Measurements from ENCODE around the gene UBA52.

UBA52 gene

GRCh38 chr19:18529782-18530181 lies 41.9 kb upstream of the UBA52 start:
- H3K36me3 ChIP-seq (ENCODE audit: low read depth): peaks cover 24% of the 10 kb centered on the region
- no peak overlapping the region for H3K4me3 ChIP-seq (ENCODE audit: severe bottlenecking)
- no peaks in the 10 kb centered on the region for H3K9me3 ChIP-seq (ENCODE audit: severe bottlenecking)
- TF ChIP-seq CTCF (IDR thresholded peaks at IDR 0.05; ENCODE audit: poor library complexity, severe bottlenecking): no peak
- no peaks in the 10 kb centered on the region for H3K27me3 ChIP-seq (ENCODE audit: insufficient read depth, poor library complexity, severe bottlenecking)
- H3K27ac ChIP-seq (ENCODE audit: poor library complexity, severe bottlenecking): peak overlapping the region; percentile 10
- no peak for DNase-seq (ENCODE audit: low spot score)
- ATAC-seq (ENCODE audit: low read depth): peak; percentile 9; the same call in 2 of the 3 replicates
- H3K4me1 ChIP-seq (ENCODE audit: insufficient read depth, poor library complexity, severe bottlenecking): peaks cover 5% of the 10 kb centered on the region

DNA sequence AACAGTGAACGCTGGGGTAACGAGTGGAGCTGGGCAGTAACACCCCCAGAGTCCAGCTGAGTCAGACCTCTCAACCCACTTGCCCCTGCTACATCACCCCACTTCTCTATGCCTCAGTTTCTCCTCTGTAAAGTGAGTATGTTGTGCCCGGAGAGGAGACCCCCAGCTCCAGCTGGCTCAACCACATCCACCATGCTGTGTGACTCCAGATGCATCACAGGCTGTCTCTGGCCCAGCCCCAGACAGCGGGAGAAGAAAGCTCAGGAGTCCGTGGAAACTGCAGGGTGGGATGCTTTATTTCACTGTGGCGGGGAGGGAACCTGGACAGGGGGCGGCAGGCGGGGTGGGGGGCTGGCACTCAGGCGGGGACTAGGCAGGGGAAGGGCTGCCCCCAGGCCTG lies 40.2 kb upstream of the UBA52 start:
- no peak overlapping the region for H3K4me3 ChIP-seq (ENCODE audit: severe bottlenecking)
- peaks cover 5% of the 10 kb centered on the region for H3K4me1 ChIP-seq (ENCODE audit: insufficient read depth, poor library complexity, severe bottlenecking)
- no peak for TF ChIP-seq CTCF (IDR thresholded peaks at IDR 0.05; ENCODE audit: poor library complexity, severe bottlenecking)
- peaks cover 35% of the 10 kb centered on the region for H3K36me3 ChIP-seq (ENCODE audit: low read depth)
- H3K27ac ChIP-seq (ENCODE audit: poor library complexity, severe bottlenecking): no peak overlapping the region
- DNase-seq (ENCODE audit: low spot score) (no peak), ATAC-seq (ENCODE audit: low read depth) (no peak)
- H3K9me3 ChIP-seq (ENCODE audit: severe bottlenecking): no peaks in the 10 kb centered on the region
- no peaks in the 10 kb centered on the region for H3K27me3 ChIP-seq (ENCODE audit: insufficient read depth, poor library complexity, severe bottlenecking)

GRCh38 chr19:18532168-18532890 lies 39.3 kb upstream of the UBA52 start:
- H3K4me3 ChIP-seq (ENCODE audit: severe bottlenecking): no peak overlapping the region
- DNase-seq (ENCODE audit: low spot score) (no peak), ATAC-seq (ENCODE audit: low read depth) (no peak)
- H3K36me3 ChIP-seq (ENCODE audit: low read depth): peaks cover 43% of the 10 kb centered on the region
- no peak overlapping the region for H3K27ac ChIP-seq (ENCODE audit: poor library complexity, severe bottlenecking)
- no peak for TF ChIP-seq CTCF (IDR thresholded peaks at IDR 0.05; ENCODE audit: poor library complexity, severe bottlenecking)
- H3K4me1 ChIP-seq (ENCODE audit: insufficient read depth, poor library complexity, severe bottlenecking): no peaks in the 10 kb centered on the region
- no peaks in the 10 kb centered on the region for H3K9me3 ChIP-seq (ENCODE audit: severe bottlenecking)
- no peaks in the 10 kb centered on the region for H3K27me3 ChIP-seq (ENCODE audit: insufficient read depth, poor library complexity, severe bottlenecking)

DNA sequence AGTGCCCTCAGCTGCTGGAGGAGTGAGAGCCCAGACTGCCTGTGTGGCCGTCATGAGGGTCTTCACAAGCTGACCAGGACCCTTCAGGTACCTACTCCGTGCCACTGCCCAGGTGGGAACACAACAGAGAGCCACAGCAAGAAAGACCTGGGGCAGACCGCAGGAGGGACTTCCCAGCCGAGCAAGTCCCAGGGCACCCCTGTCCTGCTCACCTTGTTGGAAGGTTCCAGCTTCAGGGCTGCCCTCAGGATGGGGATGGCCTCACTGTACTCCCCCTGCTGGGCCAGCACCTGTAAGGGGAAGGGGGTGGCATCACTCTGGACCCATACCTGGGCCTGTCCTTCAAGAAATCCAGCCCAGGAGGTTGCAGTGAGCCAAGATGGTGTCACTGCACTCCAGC lies 38.6 kb upstream of the UBA52 start:
- Histone ChIP-seq H3K27ac (ENCODE audit: poor library complexity, severe bottlenecking) (no peak overlapping the region), H3K4me1 (ENCODE audit: insufficient read depth, poor library complexity, severe bottlenecking) (no peaks in the 10 kb centered on the region), H3K9me3 (ENCODE audit: severe bottlenecking) (no peaks in the 10 kb centered on the region), H3K36me3 (ENCODE audit: low read depth) (peaks cover 49% of the 10 kb centered on the region), H3K4me3 (ENCODE audit: severe bottlenecking) (no peak overlapping the region), H3K27me3 (ENCODE audit: insufficient read depth, poor library complexity, severe bottlenecking) (no peaks in the 10 kb centered on the region)
- peak; percentile 47 for DNase-seq (ENCODE audit: low spot score)
- TF ChIP-seq CTCF (IDR thresholded peaks at IDR 0.05; ENCODE audit: poor library complexity, severe bottlenecking): no peak
- no peak for ATAC-seq (ENCODE audit: low read depth)

DNA sequence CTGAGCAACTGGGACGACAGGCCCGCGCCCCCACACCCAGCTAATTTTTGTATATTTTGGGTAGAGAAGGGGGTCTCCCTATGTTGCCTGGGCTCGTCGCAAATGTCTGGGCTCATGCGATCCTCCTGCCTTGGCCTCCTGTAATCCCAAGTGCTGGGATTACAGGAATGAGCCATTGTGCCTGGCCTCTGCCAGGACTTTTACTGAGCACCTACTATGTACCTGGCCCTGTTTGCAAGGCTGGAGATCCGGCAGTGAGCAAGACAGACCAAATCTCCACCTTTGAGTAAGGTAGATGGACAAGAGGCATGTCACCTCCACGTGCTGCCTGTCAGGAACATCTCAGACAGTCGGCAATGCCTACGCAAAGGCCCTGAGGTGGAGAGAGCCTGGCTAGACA lies 35.2 kb upstream of the UBA52 start:
- H3K36me3 ChIP-seq (ENCODE audit: low read depth): peaks cover 66% of the 10 kb centered on the region
- ATAC-seq (ENCODE audit: low read depth) (no peak), DNase-seq (ENCODE audit: low spot score) (no peak)
- H3K4me3 ChIP-seq (ENCODE audit: severe bottlenecking): no peak overlapping the region
- H3K4me1 ChIP-seq (ENCODE audit: insufficient read depth, poor library complexity, severe bottlenecking): no peaks in the 10 kb centered on the region
- H3K27ac ChIP-seq (ENCODE audit: poor library complexity, severe bottlenecking): no peak overlapping the region
- TF ChIP-seq CTCF (IDR thresholded peaks at IDR 0.05; ENCODE audit: poor library complexity, severe bottlenecking): no peak
- no peaks in the 10 kb centered on the region for H3K27me3 ChIP-seq (ENCODE audit: insufficient read depth, poor library complexity, severe bottlenecking)
- H3K9me3 ChIP-seq (ENCODE audit: severe bottlenecking): no peaks in the 10 kb centered on the region
